ENCODE results near the gene SDHD. TPM values are rescaled to one million over a fixed set of nuclear protein-coding genes. Genes with fewer than 3 reads are reported as not detected.

SDHD gene
- total and polyA plus RNA-seq, 9 of the 15 experiments (the other 6 are each of a cell fraction or from before 2014, with no cell fraction given), result 150 to 1,225 (median 215) TPM

DNA sequence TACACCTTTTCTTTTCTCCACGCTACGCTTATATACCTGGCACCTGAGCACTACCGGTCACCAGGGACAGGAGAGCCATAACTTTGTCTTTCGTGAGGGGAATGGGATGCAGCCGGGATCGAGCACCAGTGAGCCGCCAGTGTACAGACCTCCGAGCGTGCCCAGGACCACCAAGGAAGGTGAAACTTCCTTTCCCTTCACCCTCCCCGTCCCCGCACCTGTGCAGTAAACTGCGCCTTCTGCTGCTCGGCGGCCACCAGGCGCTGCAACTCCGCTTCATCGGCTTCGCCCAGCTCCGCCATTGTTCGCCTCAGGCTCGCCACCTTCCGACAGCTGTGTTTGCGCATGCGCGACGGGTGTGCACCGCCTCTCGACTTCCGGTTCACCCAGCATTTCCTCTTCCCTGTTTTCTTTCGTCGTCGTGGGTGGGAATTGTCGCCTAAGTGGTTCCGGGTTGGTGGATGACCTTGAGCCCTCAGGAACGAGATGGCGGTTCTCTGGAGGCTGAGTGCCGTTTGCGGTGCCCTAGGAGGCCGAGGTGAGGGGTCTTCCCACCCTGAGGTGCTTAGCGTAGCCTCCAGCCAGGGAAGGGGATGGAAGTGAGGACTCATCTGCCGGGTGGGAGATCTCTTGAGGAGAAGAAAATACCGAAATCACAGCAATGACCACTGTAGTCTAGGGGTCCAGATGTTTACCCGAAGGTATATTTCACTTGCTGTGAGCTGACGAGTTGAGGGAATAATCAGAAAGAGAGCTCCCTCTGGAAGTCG lies at the start of gene SDHD, which contains the start of gene TIMM8B (continued):
- TF ChIP-seq POLR3A (IDR thresholded peaks at IDR 0.05; ENCODE audit: borderline replicate concordance, extremely low read depth, insufficient read depth, insufficient read length) (no peak), ZNF76 (CRISPR knock-in tag; IDR thresholded peaks at IDR 0.05; ENCODE audit: borderline replicate concordance) (no peak), HDGF (IDR thresholded peaks at IDR 0.05) (no peak), SP2 (IDR thresholded peaks at IDR 0.05; ENCODE audit: extremely low read depth, low read depth, low read length, poor library complexity, severe bottlenecking) (peak; percentile 38), FOXJ3 (CRISPR knock-in tag; IDR thresholded peaks at IDR 0.05) (no peak), SRSF9 (IDR thresholded peaks at IDR 0.05; ENCODE audit: borderline replicate concordance, low read depth, low read length) (no peak), YBX1 (IDR thresholded peaks at IDR 0.05) (no peak), ETV6 (IDR thresholded peaks at IDR 0.05; ENCODE audit: borderline replicate concordance in 1 of 2, low read depth in 2 of 2, low read length in 1 of 2) (no peak; a peak in 1 of 4 replicates), ETV6 (CRISPR knock-in tag; IDR thresholded peaks at IDR 0.05; ENCODE audit: borderline replicate concordance) (0 out of 2 replicates have a peak, but pooled peaks have one; percentile 34), MAZ (CRISPR knock-in tag; conservative IDR thresholded peaks at IDR 0.05 in 1 of 2, IDR thresholded peaks at IDR 0.05 in 1 of 2) (peak; percentile 36 to 38; a peak in 2 of 4 replicates), RCOR1 (IDR thresholded peaks at IDR 0.05; ENCODE audit: borderline replicate concordance in 1 of 2, low read depth in 2 of 2, low read length in 2 of 2) (no peak), ZNF644 (tag; IDR thresholded peaks at IDR 0.05; ENCODE audit: low read depth) (no peak; the same call in 1 of the 2 replicates), ZNF384 (IDR thresholded peaks at IDR 0.05; ENCODE audit: low read depth, low read length) (no peak), ZNF143 (CRISPR knock-in tag; IDR thresholded peaks at IDR 0.05) (no peak), ZNF165 (CRISPR knock-in tag; IDR thresholded peaks at IDR 0.05; ENCODE audit: borderline replicate concordance) (no peak), GTF2A2 (tag; IDR thresholded peaks at IDR 0.05) (no peak), MCM3 (IDR thresholded peaks at IDR 0.05) (no peak), KDM4B (IDR thresholded peaks at IDR 0.05; ENCODE audit: borderline replicate concordance in 2 of 2, low read depth in 1 of 2) (peak in 1 of 2 experiments; percentile 85; a peak in 2 of 4 replicates)
- TF ChIP-seq, protein P1, sequence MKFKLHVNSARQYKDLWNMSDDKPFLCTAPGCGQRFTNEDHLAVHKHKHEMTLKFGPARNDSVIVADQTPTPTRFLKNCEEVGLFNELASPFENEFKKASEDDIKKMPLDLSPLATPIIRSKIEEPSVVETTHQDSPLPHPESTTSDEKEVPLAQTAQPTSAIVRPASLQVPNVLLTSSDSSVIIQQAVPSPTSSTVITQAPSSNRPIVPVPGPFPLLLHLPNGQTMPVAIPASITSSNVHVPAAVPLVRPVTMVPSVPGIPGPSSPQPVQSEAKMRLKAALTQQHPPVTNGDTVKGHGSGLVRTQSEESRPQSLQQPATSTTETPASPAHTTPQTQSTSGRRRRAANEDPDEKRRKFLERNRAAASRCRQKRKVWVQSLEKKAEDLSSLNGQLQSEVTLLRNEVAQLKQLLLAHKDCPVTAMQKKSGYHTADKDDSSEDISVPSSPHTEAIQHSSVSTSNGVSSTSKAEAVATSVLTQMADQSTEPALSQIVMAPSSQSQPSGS (CRISPR knock-in tag; IDR thresholded peaks at IDR 0.05), result no peak
- TF ChIP-seq, protein P2, sequence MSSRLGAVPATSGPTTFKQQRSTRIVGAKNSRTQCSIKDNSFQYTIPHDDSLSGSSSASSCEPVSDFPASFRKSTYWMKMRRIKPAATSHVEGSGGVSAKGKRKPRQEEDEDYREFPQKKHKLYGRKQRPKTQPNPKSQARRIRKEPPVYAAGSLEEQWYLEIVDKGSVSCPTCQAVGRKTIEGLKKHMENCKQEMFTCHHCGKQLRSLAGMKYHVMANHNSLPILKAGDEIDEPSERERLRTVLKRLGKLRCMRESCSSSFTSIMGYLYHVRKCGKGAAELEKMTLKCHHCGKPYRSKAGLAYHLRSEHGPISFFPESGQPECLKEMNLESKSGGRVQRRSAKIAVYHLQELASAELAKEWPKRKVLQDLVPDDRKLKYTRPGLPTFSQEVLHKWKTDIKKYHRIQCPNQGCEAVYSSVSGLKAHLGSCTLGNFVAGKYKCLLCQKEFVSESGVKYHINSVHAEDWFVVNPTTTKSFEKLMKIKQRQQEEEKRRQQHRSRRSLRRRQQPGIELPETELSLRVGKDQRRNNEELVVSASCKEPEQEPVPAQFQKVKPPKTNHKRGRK (tag; IDR thresholded peaks at IDR 0.05), result no peak
- TF ChIP-seq, protein P3, sequence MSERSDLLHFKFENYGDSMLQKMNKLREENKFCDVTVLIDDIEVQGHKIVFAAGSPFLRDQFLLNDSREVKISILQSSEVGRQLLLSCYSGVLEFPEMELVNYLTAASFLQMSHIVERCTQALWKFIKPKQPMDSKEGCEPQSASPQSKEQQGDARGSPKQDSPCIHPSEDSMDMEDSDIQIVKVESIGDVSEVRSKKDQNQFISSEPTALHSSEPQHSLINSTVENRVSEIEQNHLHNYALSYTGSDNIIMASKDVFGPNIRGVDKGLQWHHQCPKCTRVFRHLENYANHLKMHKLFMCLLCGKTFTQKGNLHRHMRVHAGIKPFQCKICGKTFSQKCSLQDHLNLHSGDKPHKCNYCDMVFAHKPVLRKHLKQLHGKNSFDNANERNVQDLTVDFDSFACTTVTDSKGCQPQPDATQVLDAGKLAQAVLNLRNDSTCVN (CRISPR knock-in tag; IDR thresholded peaks at IDR 0.05), result no peak
- TF ChIP-seq, protein P4, sequence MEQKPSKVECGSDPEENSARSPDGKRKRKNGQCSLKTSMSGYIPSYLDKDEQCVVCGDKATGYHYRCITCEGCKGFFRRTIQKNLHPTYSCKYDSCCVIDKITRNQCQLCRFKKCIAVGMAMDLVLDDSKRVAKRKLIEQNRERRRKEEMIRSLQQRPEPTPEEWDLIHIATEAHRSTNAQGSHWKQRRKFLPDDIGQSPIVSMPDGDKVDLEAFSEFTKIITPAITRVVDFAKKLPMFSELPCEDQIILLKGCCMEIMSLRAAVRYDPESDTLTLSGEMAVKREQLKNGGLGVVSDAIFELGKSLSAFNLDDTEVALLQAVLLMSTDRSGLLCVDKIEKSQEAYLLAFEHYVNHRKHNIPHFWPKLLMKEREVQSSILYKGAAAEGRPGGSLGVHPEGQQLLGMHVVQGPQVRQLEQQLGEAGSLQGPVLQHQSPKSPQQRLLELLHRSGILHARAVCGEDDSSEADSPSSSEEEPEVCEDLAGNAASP (IDR thresholded peaks at IDR 0.05), result no peak

Data from K562 (cell line).